K562 (cell line): ENCODE data around the gene ENOX2. TPM values are rescaled to one million over a fixed set of nuclear protein-coding genes. Genes with fewer than 3 reads are reported as not detected.

Source experiments
- CBFA2T2 ChIP-seq: fragments of 450-650 bp; conservative IDR thresholded peaks from 2 replicates; pipeline ENCODE4 v1.6.1; 2017; ENCODE audit warnings: mild to moderate bottlenecking
- E2F1 ChIP-seq: sonication (generic); formaldehyde crosslinking; IDR thresholded peaks from 2 replicates; pipeline ENCODE4 v1.8.1; 2023; ENCODE audit warnings: mild to moderate bottlenecking, missing genetic modification reagents, moderate library complexity
- EZH2 ChIP-seq: IDR thresholded peaks from 2 replicates; pipeline ENCODE4 v1.6.1; 2012; ENCODE audit warnings: low read depth, mild to moderate bottlenecking, inconsistent platforms, low read length, borderline replicate concordance
- HES1 ChIP-seq: fragments of 450-650 bp; IDR thresholded peaks from 2 replicates; pipeline ENCODE4 v1.6.1; 2016; ENCODE audit warnings: low read depth, mild to moderate bottlenecking, moderate library complexity
- HMG20A ChIP-seq: fragments of 450-650 bp; formaldehyde crosslinking; conservative IDR thresholded peaks from 2 replicates; pipeline ENCODE4 v1.4.0; 2020; ENCODE audit warnings: mild to moderate bottlenecking, mixed read lengths
- MAFF ChIP-seq: IDR thresholded peaks from 2 replicates; pipeline ENCODE4 v1.6.1; 2012; ENCODE audit warnings: low read length, improper control_type of control experiment
- POLR2AphosphoS2 ChIP-seq: IDR thresholded peaks from 2 replicates; pipeline ENCODE4 v1.6.1; 2012; ENCODE audit warnings: low read length, improper control_type of control experiment
- RREB1 ChIP-seq: fragments of 250-450 bp; sonication (Bioruptor Pico); IDR thresholded peaks from 2 replicates; pipeline ENCODE4 v1.4.0; 2020
- SAP30 ChIP-seq: fragments of 200-600 bp; sonication (generic); IDR thresholded peaks from 2 replicates; pipeline ENCODE4 v1.6.1; 2012; ENCODE audit warnings: borderline replicate concordance, low read depth, mild to moderate bottlenecking, moderate library complexity, low read length, control low read depth, inconsistent platforms; ENCODE audit not compliant: insufficient read depth, poor library complexity, severe bottlenecking
- TRIM28 ChIP-seq: fragments of 450-650 bp; IDR thresholded peaks from 2 replicates; pipeline ENCODE4 v1.6.1; 2017
- WHSC1 ChIP-seq: IDR thresholded peaks from one replicate; pipeline ENCODE4 v1.6.1; 2012; ENCODE audit warnings: low read length, control low read depth, inconsistent platforms
- ZFX ChIP-seq: sonication (generic); formaldehyde crosslinking; IDR thresholded peaks from 2 replicates; pipeline ENCODE4 v1.8.0; 2022; ENCODE audit warnings: mild to moderate bottlenecking, missing genetic modification reagents, moderate library complexity
- ZSCAN29 ChIP-seq: fragments of 450-650 bp; IDR thresholded peaks from 2 replicates; pipeline ENCODE4 v1.6.1; 2017
- polyA plus RNA-seq, 8 experiments: library from polyadenylated mRNA; depleted of rRNA in 4 of 8; stranded (reverse) in 5 of 8; unstranded in 3 of 8; fragments of >200 nt; fragmentation: Nextera tagmentation in 2 of 8; fragmentation: Illumina TruSeq in 1 of 8; extraction: Ambion mirVana in 2 of 8; extraction: Trizol in 1 of 8; gene quantifications; 2 replicates each; pipeline versions ENCODE4 v1.2.1 to v1.2.3, GENCODE V29; 2011 to 2014; ENCODE audit warnings: inconsistent platforms in 1 of 8, missing spikeins in 1 of 8
- total RNA-seq, 7 experiments: library from RNA; depleted of rRNA in 6 of 7; stranded (reverse); fragments of >200 nt in 6 of 7; fragmentation: Illumina TruSeq in 2 of 7; extraction: Trizol in 2 of 7; gene quantifications; 2 replicates each; pipeline versions ENCODE4 v1.2.1 to v1.2.3, GENCODE V29; 2011 to 2021; ENCODE audit warnings: low replicate concordance in 1 of 7
- TF ChIP-seq, protein P1 (sequence below): fragments of 150-350 bp; IDR thresholded peaks from 2 replicates; pipeline ENCODE4 v1.6.1; 2014; ENCODE audit warnings: low read depth, mild to moderate bottlenecking, low read length, borderline replicate concordance
- TF ChIP-seq, protein P2 (sequence below): sonication (generic); formaldehyde crosslinking; IDR thresholded peaks from 2 replicates; pipeline ENCODE4 v1.8.1; 2022; ENCODE audit warnings: missing genetic modification reagents
- TF ChIP-seq, protein P3 (sequence below): fragments of 450-650 bp; IDR thresholded peaks from 2 replicates; pipeline ENCODE4 v1.6.1; 2016

The ENOX2 gene
- total and polyA plus RNA-seq, 9 of the 15 experiments (the other 6 are each of a cell fraction or from before 2014, with no cell fraction given) = 6.1 to 24.0 (median 13.8) TPM

DNA sequence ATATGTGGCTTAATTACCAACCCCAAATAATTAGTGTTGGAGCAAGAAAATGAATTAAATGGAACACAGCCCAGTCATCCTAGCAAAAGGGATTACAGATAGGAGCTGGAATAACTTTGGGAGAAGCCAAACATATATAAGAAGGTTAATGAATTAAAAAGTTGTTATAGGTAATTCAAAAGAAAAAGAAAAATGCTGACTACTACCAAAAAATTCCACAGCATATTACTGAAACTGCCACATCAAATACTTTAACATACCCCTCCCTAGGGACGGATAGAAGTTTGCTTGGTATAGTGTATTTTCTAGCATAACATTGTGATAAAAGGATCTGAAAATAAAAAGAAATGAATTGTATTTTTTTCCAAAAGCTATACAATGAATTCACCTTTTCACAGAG lies 99.5 kb downstream of the ENOX2 start (continued):
- TF ChIP-seq, protein P1, sequence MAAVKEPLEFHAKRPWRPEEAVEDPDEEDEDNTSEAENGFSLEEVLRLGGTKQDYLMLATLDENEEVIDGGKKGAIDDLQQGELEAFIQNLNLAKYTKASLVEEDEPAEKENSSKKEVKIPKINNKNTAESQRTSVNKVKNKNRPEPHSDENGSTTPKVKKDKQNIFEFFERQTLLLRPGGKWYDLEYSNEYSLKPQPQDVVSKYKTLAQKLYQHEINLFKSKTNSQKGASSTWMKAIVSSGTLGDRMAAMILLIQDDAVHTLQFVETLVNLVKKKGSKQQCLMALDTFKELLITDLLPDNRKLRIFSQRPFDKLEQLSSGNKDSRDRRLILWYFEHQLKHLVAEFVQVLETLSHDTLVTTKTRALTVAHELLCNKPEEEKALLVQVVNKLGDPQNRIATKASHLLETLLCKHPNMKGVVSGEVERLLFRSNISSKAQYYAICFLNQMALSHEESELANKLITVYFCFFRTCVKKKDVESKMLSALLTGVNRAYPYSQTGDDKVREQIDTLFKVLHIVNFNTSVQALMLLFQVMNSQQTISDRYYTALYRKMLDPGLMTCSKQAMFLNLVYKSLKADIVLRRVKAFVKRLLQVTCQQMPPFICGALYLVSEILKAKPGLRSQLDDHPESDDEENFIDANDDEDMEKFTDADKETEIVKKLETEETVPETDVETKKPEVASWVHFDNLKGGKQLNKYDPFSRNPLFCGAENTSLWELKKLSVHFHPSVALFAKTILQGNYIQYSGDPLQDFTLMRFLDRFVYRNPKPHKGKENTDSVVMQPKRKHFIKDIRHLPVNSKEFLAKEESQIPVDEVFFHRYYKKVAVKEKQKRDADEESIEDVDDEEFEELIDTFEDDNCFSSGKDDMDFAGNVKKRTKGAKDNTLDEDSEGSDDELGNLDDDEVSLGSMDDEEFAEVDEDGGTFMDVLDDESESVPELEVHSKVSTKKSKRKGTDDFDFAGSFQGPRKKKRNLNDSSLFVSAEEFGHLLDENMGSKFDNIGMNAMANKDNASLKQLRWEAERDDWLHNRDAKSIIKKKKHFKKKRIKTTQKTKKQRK = no peak
- TF ChIP-seq POLR2AphosphoS2 = no peak
- no peak for TF ChIP-seq WHSC1
- no peak for TF ChIP-seq E2F1 (CRISPR knock-in tag)
- TF ChIP-seq, protein P2, sequence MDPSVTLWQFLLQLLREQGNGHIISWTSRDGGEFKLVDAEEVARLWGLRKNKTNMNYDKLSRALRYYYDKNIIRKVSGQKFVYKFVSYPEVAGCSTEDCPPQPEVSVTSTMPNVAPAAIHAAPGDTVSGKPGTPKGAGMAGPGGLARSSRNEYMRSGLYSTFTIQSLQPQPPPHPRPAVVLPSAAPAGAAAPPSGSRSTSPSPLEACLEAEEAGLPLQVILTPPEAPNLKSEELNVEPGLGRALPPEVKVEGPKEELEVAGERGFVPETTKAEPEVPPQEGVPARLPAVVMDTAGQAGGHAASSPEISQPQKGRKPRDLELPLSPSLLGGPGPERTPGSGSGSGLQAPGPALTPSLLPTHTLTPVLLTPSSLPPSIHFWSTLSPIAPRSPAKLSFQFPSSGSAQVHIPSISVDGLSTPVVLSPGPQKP = no peak
- no peak for TF ChIP-seq ZSCAN29
- no peak for TF ChIP-seq RREB1 (CRISPR knock-in tag)
- TF ChIP-seq SAP30 = no peak
- no peak for TF ChIP-seq EZH2
- TF ChIP-seq HES1 = no peak
- TF ChIP-seq, protein P3, sequence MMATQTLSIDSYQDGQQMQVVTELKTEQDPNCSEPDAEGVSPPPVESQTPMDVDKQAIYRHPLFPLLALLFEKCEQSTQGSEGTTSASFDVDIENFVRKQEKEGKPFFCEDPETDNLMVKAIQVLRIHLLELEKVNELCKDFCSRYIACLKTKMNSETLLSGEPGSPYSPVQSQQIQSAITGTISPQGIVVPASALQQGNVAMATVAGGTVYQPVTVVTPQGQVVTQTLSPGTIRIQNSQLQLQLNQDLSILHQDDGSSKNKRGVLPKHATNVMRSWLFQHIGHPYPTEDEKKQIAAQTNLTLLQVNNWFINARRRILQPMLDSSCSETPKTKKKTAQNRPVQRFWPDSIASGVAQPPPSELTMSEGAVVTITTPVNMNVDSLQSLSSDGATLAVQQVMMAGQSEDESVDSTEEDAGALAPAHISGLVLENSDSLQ = no peak
- TF ChIP-seq TRIM28 = no peak
- peak; percentile 27; the same call in 1 of the 2 replicates for TF ChIP-seq MAFF
- TF ChIP-seq HMG20A (CRISPR knock-in tag) = no peak
- TF ChIP-seq ZFX (CRISPR knock-in tag) = no peak
- TF ChIP-seq CBFA2T2 = no peak
